Nephron progenitor cell (in vitro differentiated cells): ENCODE measurements around the gene GTPBP6.
A peak's percentile ranks its signal among the peaks of the same experiment; 100 is the strongest.

ENCODE experiments used
- DNase-seq: peaks from one replicate; pipeline ENCODE4 v3.0.0; 2021
- H3K27ac Mint-ChIP-seq: 2 replicates; pipeline ENCODE4 v1.8.0; 2021; ENCODE audit warnings: mild to moderate bottlenecking, moderate library complexity, mixed read lengths
- H3K27me3 Mint-ChIP-seq: 2 replicates; pipeline ENCODE4 v1.8.0; 2021; ENCODE audit warnings: mild to moderate bottlenecking, low read depth, mixed read lengths; ENCODE audit not compliant: poor library complexity
- H3K36me3 Mint-ChIP-seq: 2 replicates; pipeline ENCODE4 v1.8.0; 2021; ENCODE audit warnings: low read depth, mixed read lengths
- H3K4me1 Mint-ChIP-seq: 2 replicates; pipeline ENCODE4 v1.8.0; 2021; ENCODE audit warnings: mixed read lengths
- H3K4me3 Mint-ChIP-seq: 2 replicates; pipeline ENCODE4 v1.8.0; 2021; ENCODE audit warnings: mild to moderate bottlenecking, moderate library complexity, mixed read lengths
- H3K9me3 Mint-ChIP-seq: 2 replicates; pipeline ENCODE4 v1.8.0; 2021; ENCODE audit warnings: mild to moderate bottlenecking, moderate library complexity, mixed read lengths
- TF ChIP-seq, protein P1 (sequence below): fragments of 200-600 bp; sonication (generic); IDR thresholded peaks from 2 replicates; pipeline ENCODE4 v1.5.0; 2021; ENCODE audit warnings: antibody characterized with exemption

The GTPBP6 gene

GRCh38 chrX:349196-349595 is 30.6 kb upstream of the GTPBP6 start:
- no peak for DNase-seq
- Mint-ChIP-seq H3K27me3 (no peaks in the 10 kb centered on the region), H3K9me3 (peaks cover 5% of the 10 kb centered on the region), H3K36me3 (peaks cover 53% of the 10 kb centered on the region), H3K4me1 (peaks cover 34% of the 10 kb centered on the region), H3K4me3 (no peak overlapping the region), H3K27ac (peak overlapping the region; percentile 33)
- TF ChIP-seq, protein P1, sequence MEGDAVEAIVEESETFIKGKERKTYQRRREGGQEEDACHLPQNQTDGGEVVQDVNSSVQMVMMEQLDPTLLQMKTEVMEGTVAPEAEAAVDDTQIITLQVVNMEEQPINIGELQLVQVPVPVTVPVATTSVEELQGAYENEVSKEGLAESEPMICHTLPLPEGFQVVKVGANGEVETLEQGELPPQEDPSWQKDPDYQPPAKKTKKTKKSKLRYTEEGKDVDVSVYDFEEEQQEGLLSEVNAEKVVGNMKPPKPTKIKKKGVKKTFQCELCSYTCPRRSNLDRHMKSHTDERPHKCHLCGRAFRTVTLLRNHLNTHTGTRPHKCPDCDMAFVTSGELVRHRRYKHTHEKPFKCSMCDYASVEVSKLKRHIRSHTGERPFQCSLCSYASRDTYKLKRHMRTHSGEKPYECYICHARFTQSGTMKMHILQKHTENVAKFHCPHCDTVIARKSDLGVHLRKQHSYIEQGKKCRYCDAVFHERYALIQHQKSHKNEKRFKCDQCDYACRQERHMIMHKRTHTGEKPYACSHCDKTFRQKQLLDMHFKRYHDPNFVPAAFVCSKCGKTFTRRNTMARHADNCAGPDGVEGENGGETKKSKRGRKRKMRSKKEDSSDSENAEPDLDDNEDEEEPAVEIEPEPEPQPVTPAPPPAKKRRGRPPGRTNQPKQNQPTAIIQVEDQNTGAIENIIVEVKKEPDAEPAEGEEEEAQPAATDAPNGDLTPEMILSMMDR: no peak

- H3K4me1 Mint-ChIP-seq: peaks cover 34% of the 10 kb centered on the region
- H3K27ac Mint-ChIP-seq: peak overlapping the region; percentile 86
- TF ChIP-seq, protein P1: no peak
- DNase-seq: no peak
- H3K27me3 Mint-ChIP-seq: no peaks in the 10 kb centered on the region
- peaks cover 5% of the 10 kb centered on the region for H3K9me3 Mint-ChIP-seq
- H3K36me3 Mint-ChIP-seq: peaks cover 52% of the 10 kb centered on the region
- H3K4me3 Mint-ChIP-seq: no peak overlapping the region
Measured at GRCh38 chrX:348461-349117, 30.0 kb upstream of the GTPBP6 start.

GRCh38 chrX:347351-348117 is 28.9 kb upstream of the GTPBP6 start:
- Mint-ChIP-seq H3K4me3 (no peak overlapping the region), H3K27ac (no peak overlapping the region), H3K36me3 (peaks cover 48% of the 10 kb centered on the region), H3K9me3 (peaks cover 5% of the 10 kb centered on the region), H3K4me1 (peaks cover 31% of the 10 kb centered on the region), H3K27me3 (no peaks in the 10 kb centered on the region)
- DNase-seq: no peak
- TF ChIP-seq, protein P1: no peak

GRCh38 chrX:346034-346813 is 27.6 kb upstream of the GTPBP6 start:
- Mint-ChIP-seq H3K4me3 (no peak overlapping the region), H3K4me1 (peaks cover 29% of the 10 kb centered on the region), H3K9me3 (peaks cover 14% of the 10 kb centered on the region), H3K27me3 (no peaks in the 10 kb centered on the region), H3K27ac (no peak overlapping the region), H3K36me3 (peaks cover 56% of the 10 kb centered on the region)
- no peak for DNase-seq
- TF ChIP-seq, protein P1: no peak

DNA sequence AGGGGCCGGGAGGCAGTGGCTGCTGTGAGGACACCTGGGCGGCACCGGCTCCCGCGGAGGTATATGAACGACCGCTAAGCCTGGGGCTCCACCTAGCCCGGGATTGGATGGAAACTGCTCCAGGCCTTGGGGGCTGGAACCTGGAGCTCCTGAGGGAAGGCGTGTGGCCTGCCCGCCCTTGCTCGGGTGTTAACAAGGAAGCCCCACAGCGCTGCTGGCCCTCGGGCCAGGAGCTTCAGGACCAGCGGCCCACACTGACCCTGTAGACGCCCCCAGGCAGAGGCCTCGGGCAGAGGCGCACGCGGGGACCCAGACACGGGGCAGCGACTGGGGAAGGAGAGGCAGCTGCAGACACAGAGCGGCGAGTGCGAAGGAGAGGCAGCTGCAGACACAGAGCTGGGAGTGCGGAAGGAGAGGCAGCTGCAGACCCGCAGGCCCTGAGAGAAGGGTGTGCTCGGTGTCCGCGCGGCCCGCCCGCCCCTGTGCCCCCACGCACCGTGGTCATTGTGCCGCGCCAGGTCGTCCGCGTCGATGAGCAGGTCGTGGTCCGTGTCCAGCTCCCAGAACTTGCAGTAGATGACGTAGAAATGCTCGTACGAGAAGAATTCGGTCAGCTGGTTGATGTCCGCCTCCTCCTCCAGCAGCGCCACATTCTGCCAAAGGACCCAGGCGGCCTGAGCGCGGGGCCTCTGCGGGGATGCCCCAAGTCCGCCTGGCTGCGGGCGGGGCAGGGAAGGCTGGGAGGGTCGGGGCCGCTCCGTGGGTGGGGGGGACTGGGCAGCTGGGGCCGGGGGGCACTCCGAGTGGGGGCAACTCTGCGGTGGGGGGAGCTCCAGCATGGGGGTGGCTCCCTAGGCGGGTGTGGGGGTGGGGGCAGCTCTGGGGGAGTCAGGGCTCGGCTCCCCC is 26.7 kb upstream of the GTPBP6 start:
- DNase-seq: no peak
- Mint-ChIP-seq H3K4me3 (no peak overlapping the region), H3K9me3 (peaks cover 17% of the 10 kb centered on the region), H3K27ac (no peak overlapping the region), H3K27me3 (no peaks in the 10 kb centered on the region), H3K36me3 (peaks cover 62% of the 10 kb centered on the region), H3K4me1 (peaks cover 26% of the 10 kb centered on the region)
- TF ChIP-seq, protein P1: no peak
